IMR-90 (cell line): ENCODE results near the gene HS3ST5. TPM values are rescaled to one million over a fixed set of nuclear protein-coding genes. Genes with fewer than 3 reads are reported as not detected.

Experiments used
- ATAC-seq: fragments of 200-7000 bp; cut with Tn5 transposase; 2 replicates; pipeline ENCODE4 v1.9.1; 2020; ENCODE audit warnings: low read depth, mild to moderate bottlenecking, moderate library complexity
- BruUV-seq: library from RNA; stranded (reverse); fragments of 400-500 nt; replicated peaks from 2 replicates; lab custom pipeline; 2021; lab: Mats Ljungman, UMichigan
- CTCF ChIA-PET: fragments of 300-600 bp; formaldehyde crosslinking; extraction: SDS; loops from one replicate; lab custom pipeline; 2021; ENCODE audit warnings: antibody characterized with exemption; lab: Yijun Ruan, JAX
- POLR2A ChIA-PET: fragments of 300-600 bp; sonication (Branson Sonifier 250); formaldehyde crosslinking; loops from one replicate; lab custom pipeline; 2022; ENCODE audit warnings: antibody characterized with exemption; ENCODE audit not compliant: unreplicated experiment; lab: Charles Lee
- DNase-seq: peaks from one replicate; pipeline ENCODE4 v3.0.0; 2013
- H2AFZ ChIP-seq: replicated peaks from 2 replicates; pipeline ENCODE3; 2013; ENCODE audit warnings: low read length, mild to moderate bottlenecking; ENCODE audit not compliant: poor library complexity
- H2AK5ac ChIP-seq: 2 replicates; pipeline ENCODE4 v1.6.1; 2013; ENCODE audit warnings: low read depth, low read length, inconsistent platforms
- H2AK9ac ChIP-seq: replicated peaks from 2 replicates; pipeline ENCODE3; 2013; ENCODE audit warnings: mild to moderate bottlenecking, low read depth, low read length, moderate library complexity; ENCODE audit not compliant: poor library complexity
- H2BK120ac ChIP-seq: 2 replicates; pipeline ENCODE4 v1.6.1; 2013; ENCODE audit warnings: low read depth, low read length, inconsistent platforms
- H2BK15ac ChIP-seq: 3 replicates; pipeline ENCODE4 v1.6.1; 2013; ENCODE audit warnings: low read depth, low read length, inconsistent platforms
- H2BK20ac ChIP-seq: 2 replicates; pipeline ENCODE4 v1.6.1; 2013; ENCODE audit warnings: low read depth, mild to moderate bottlenecking, inconsistent platforms, low read length, moderate library complexity
- H2BK5ac ChIP-seq: 2 replicates; pipeline ENCODE4 v1.6.1; 2013; ENCODE audit warnings: mild to moderate bottlenecking, low read depth, low read length, inconsistent platforms; ENCODE audit not compliant: poor library complexity, severe bottlenecking
- H3K14ac ChIP-seq: replicated peaks from 2 replicates; pipeline ENCODE4 v1.6.1; 2013; ENCODE audit warnings: low read depth, low read length, inconsistent platforms
- H3K18ac ChIP-seq: 2 replicates; pipeline ENCODE4 v1.6.1; 2013; ENCODE audit warnings: low read depth, low read length, control low read depth
- H3K23ac ChIP-seq: 2 replicates; pipeline ENCODE4 v1.6.1; 2013; ENCODE audit warnings: low read depth, low read length, inconsistent platforms
- H3K27ac ChIP-seq: 2 replicates; pipeline ENCODE4 v1.5.1; 2013; ENCODE audit warnings: mild to moderate bottlenecking, control low read depth, low read length; ENCODE audit not compliant: insufficient read depth
- H3K27me3 ChIP-seq: 2 replicates; pipeline ENCODE4 v1.6.1; 2013; ENCODE audit warnings: low read length; ENCODE audit not compliant: control insufficient read depth, insufficient read depth
- H3K36me3 ChIP-seq: 2 replicates; pipeline ENCODE4 v1.6.1; 2013; ENCODE audit warnings: low read length, mixed read lengths; ENCODE audit not compliant: control insufficient read depth, insufficient read depth
- H3K4ac ChIP-seq: 2 replicates; pipeline ENCODE4 v1.6.1; 2013; ENCODE audit warnings: low read depth, low read length, inconsistent platforms
- H3K4me1 ChIP-seq: 2 replicates; pipeline ENCODE4 v1.6.1; 2013; ENCODE audit warnings: low read length, mixed read lengths; ENCODE audit not compliant: control insufficient read depth, insufficient read depth
- H3K4me2 ChIP-seq: 2 replicates; pipeline ENCODE4 v1.6.1; 2013; ENCODE audit warnings: low read depth, mild to moderate bottlenecking, control low read depth, low read length, moderate library complexity
- H3K4me3 ChIP-seq: 2 replicates; pipeline ENCODE4 v1.5.1; 2013; ENCODE audit warnings: low read depth, mild to moderate bottlenecking, control low read depth, low read length, moderate library complexity; ENCODE audit not compliant: insufficient read depth
- H3K56ac ChIP-seq: 2 replicates; pipeline ENCODE4 v1.6.1; 2013; ENCODE audit warnings: low read length, inconsistent platforms; ENCODE audit not compliant: insufficient read depth; ENCODE audit errors: extremely low read depth
- H3K79me1 ChIP-seq, 2 experiments: 2 replicates each; pipeline ENCODE4 v1.6.1; 2013; ENCODE audit warnings: low read length in 2 of 2, inconsistent platforms in 1 of 2, low read depth in 1 of 2
- H3K9ac ChIP-seq: 2 replicates; pipeline ENCODE4 v1.6.1; 2013; ENCODE audit warnings: low read depth, low read length, control low read depth
- H3K9me1 ChIP-seq: 2 replicates; pipeline ENCODE4 v1.6.1; 2013; ENCODE audit warnings: low read length, inconsistent platforms; ENCODE audit not compliant: insufficient read depth
- H3K9me3 ChIP-seq: 2 replicates; pipeline ENCODE4 v1.6.1; 2013; ENCODE audit warnings: low read length; ENCODE audit not compliant: control insufficient read depth, insufficient read depth
- H4K20me1 ChIP-seq: 2 replicates; pipeline ENCODE4 v1.6.1; 2013; ENCODE audit warnings: low read length, inconsistent platforms; ENCODE audit not compliant: insufficient read depth
- H4K5ac ChIP-seq: 2 replicates; pipeline ENCODE4 v1.6.1; 2013; ENCODE audit warnings: mild to moderate bottlenecking, low read depth, low read length, control low read depth
- H4K8ac ChIP-seq, 2 experiments: 2 replicates each; pipeline ENCODE4 v1.6.1; 2013; ENCODE audit warnings: low read depth in 2 of 2, low read length in 2 of 2, control low read depth in 1 of 2, inconsistent platforms in 1 of 2
- H4K91ac ChIP-seq: 2 replicates; pipeline ENCODE4 v1.6.1; 2013; ENCODE audit warnings: low read depth, low read length, inconsistent platforms; ENCODE audit not compliant: insufficient read depth
- BHLHE40 ChIP-seq: fragments of 150-350 bp; IDR thresholded peaks from 2 replicates; pipeline ENCODE4 v1.6.1; 2016; ENCODE audit warnings: mild to moderate bottlenecking, low read depth, low read length
- FOS ChIP-seq: fragments of 150-350 bp; IDR thresholded peaks from 2 replicates; pipeline ENCODE4 v1.6.1; 2016; ENCODE audit warnings: low read depth, low read length
- MAFK ChIP-seq: IDR thresholded peaks from 2 replicates; pipeline ENCODE4 v1.6.1; 2012; ENCODE audit warnings: low read depth, low read length, improper control_type of control experiment
- NFE2L2 ChIP-seq: fragments of 150-350 bp; IDR thresholded peaks from 2 replicates; pipeline ENCODE4 v1.6.1; 2016; ENCODE audit warnings: low read depth, mild to moderate bottlenecking, low read length
- POLR2A ChIP-seq: IDR thresholded peaks from 2 replicates; pipeline ENCODE4 v1.6.1; 2012; ENCODE audit warnings: mild to moderate bottlenecking, low read depth, low read length
- RCOR1 ChIP-seq: IDR thresholded peaks from 2 replicates; pipeline ENCODE4 v1.6.1; 2012; ENCODE audit warnings: mild to moderate bottlenecking, low read length, improper control_type of control experiment; ENCODE audit not compliant: insufficient replicate concordance
- USF2 ChIP-seq: fragments of 150-350 bp; IDR thresholded peaks from 2 replicates; pipeline ENCODE4 v1.6.1; 2017; ENCODE audit warnings: mild to moderate bottlenecking, antibody characterized with exemption, low read length, low read depth
- WGBS, 2 experiments: methylation state at CpG; one replicate each; pipeline versions ENCODE4 v1.1.5 to v1.1.7; 2013; ENCODE audit warnings: missing lambda C conversion rate in 2 of 2; ENCODE audit not compliant: insufficient read length in 1 of 2; ENCODE audit errors: extremely low coverage in 2 of 2; 5-methylcytosine and 5-hydroxymethylcytosine counted together
- dilution Hi-C: fragments of 300-500 bp; cut with HindIII; formaldehyde crosslinking; loops from one replicate; pipeline ENCODE4 v1.14.3; 2018; ENCODE audit warnings: low sequenced_read_pairs; ENCODE audit not compliant: unreplicated experiment
- in situ Hi-C: fragments of 300-500 bp; cut with MboI; formaldehyde crosslinking; loops from 3 replicates; pipeline ENCODE4 v1.14.3; 2019; ENCODE audit warnings: low sequenced_read_pairs, inconsistent platforms, mixed read lengths
- intact Hi-C: fragments of 100-400 bp; cut with micrococcal nuclease; formaldehyde crosslinking; loops from 2 replicates; pipeline ENCODE4 v1.10.0; 2022
- polyA plus RNA-seq, 3 experiments: library from polyadenylated mRNA; depleted of rRNA; stranded (reverse); fragments of >200 nt; gene quantifications; 2 replicates each; pipeline ENCODE4 v1.2.3, GENCODE V29; 2012; ENCODE audit warnings: low replicate concordance in 1 of 3
- total RNA-seq: library from RNA; depleted of rRNA; stranded (reverse); fragments of >200 nt; gene quantifications from 2 replicates; pipeline ENCODE4 v1.2.3, GENCODE V29; 2012
- TF ChIP-seq, protein P1 (sequence below): fragments of 150-350 bp; IDR thresholded peaks from 2 replicates; pipeline ENCODE4 v1.6.1; 2016; ENCODE audit warnings: low read depth, mild to moderate bottlenecking, low read length, moderate library complexity, borderline replicate concordance

Gene HS3ST5
- total and polyA plus RNA-seq, 2 of the 4 experiments (the other 2 are of a cell fraction): not detected

DNA sequence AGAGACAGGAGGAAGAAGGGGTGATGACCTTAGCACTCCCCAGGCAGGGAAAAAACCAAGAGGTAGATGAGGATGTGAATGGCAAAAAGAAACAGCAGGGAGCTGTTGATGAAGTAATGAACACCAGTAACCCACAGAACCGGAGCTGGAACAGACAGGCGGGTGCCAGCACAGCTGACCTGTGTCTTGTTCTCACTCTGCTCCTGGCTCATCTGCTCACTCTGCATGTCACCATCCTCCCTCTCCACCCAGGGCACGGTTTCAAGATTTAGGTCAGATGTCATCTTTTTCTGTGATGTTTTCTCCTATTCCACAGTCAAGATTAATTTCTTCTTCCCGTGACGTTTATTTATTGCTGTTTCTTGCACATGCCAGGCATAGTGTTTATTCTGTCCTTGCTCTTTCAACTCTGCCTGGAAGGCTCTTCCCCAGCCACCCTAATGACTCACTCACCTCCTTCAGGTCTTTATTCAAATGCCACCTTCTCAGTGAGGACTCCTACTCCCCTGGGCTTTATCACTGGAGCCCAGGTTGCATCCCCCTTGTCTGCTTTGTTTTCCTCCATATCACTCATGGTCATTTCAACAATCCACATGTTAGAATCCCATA is 207.4 kb downstream of the HS3ST5 start:
- Histone ChIP-seq H2AK5ac (no peak overlapping the region), H2AFZ (no peak overlapping the region), H3K36me3 (no peaks in the 10 kb centered on the region), H4K8ac (no peak overlapping the region), H3K27me3 (peaks cover 14% of the 10 kb centered on the region), H3K14ac (no peak overlapping the region), H3K4me3 (no peak overlapping the region), H3K18ac (no peak overlapping the region), H3K23ac (no peak overlapping the region), H3K4me1 (no peaks in the 10 kb centered on the region), H3K27ac (no peak overlapping the region), H2AK9ac (no peak overlapping the region), H4K20me1 (no peaks in the 10 kb centered on the region), H3K79me1 (no peaks in the 10 kb centered on the region), H3K9me1 (no peaks in the 10 kb centered on the region), H3K9me3 (no peaks in the 10 kb centered on the region), H4K91ac (no peak overlapping the region), H3K4me2 (no peak overlapping the region), H3K9ac (no peak overlapping the region), H2BK15ac (no peak overlapping the region), H4K5ac (no peak overlapping the region), H3K4ac (no peak overlapping the region), H3K56ac (no peak overlapping the region), H2BK5ac (no peak overlapping the region), H2BK20ac (no peak overlapping the region), H2BK120ac (no peak overlapping the region)
- CTCF ChIA-PET: no interaction called here
- 0% methylated on average over 1 of the region's 5 CpGs; no CpG with 5 or more reads in 1 of the 2 experiments for WGBS, 2 experiments
- DNase-seq (no peak), ATAC-seq (no peak)
- dilution Hi-C loops: no loop called here
- intact Hi-C loops: no loop called here
- in situ Hi-C loops: no loop called here
- POLR2A ChIA-PET: no interaction called here
- no TSS peak for BruUV-seq
- TF ChIP-seq MAFK (no peak), RCOR1 (no peak), NFE2L2 (no peak), USF2 (no peak), FOS (no peak), BHLHE40 (no peak), POLR2A (no peak)
- TF ChIP-seq, protein P1, sequence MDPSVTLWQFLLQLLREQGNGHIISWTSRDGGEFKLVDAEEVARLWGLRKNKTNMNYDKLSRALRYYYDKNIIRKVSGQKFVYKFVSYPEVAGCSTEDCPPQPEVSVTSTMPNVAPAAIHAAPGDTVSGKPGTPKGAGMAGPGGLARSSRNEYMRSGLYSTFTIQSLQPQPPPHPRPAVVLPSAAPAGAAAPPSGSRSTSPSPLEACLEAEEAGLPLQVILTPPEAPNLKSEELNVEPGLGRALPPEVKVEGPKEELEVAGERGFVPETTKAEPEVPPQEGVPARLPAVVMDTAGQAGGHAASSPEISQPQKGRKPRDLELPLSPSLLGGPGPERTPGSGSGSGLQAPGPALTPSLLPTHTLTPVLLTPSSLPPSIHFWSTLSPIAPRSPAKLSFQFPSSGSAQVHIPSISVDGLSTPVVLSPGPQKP: no peak
